Activated CD4-positive, alpha-beta T cell treated with anti-CD3 and anti-CD28 coated beads for 4 hours (primary cell): ENCODE measurements around the gene HOXD3.

Source experiments
- DNase-seq, 2 donors: peaks; one replicate each; pipeline ENCODE4 v3.0.0-alpha.2; 2020

The HOXD3 gene

DNA sequence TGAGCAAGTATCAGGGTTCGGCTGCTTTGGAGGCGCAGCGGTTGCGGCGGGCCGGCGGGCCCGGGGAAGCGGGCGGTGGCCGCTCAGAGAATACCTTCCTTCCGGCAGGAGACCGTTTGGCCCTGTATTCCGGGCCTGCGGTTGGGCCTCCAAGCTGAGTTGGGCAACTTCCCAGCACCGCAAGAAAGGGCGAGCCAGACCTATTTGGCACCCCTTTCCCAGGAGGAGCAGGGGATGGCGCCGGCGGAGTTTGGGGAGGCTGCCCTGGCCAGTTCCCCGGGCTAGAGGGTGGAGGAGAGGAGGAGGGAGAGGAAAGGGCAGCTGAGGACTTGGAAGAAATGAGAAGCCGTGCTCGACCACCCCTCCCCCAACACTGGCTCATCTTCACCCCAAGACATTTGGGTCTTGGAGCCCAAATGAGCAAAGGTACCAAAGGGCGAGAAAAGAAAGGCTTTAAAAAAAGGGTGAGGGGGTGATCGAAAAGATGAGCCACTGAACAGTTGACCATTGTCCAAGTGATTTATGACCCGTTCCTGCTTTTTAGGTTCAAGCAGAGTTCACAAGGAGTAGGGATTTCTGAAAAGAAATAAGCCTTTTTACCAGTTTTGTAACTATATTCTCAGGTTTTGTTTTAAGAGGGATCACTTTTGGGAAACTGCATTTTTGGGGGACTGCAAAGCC is 8.4 kb downstream of the HOXD3 start:
- DNase-seq = no peak

- DNase-seq = no peak
Observed at GRCh38 chr2:176166272-176166671, 9.2 kb downstream of the HOXD3 start.

GRCh38 chr2:176167398-176167797 is 10.3 kb downstream of the HOXD3 start:
- no peak for DNase-seq

DNA sequence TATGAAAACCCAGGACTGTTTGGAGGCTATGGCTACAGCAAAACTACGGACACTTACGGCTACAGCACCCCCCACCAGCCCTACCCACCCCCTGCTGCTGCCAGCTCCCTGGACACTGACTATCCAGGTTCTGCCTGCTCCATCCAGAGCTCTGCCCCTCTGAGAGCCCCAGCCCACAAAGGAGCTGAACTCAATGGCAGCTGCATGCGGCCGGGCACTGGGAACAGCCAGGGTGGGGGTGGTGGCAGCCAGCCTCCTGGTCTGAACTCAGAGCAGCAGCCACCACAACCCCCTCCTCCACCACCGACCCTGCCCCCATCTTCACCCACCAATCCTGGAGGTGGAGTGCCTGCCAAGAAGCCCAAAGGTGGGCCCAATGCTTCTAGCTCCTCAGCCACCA is 12.1 kb downstream of the HOXD3 start:
- DNase-seq = no peak

DNA sequence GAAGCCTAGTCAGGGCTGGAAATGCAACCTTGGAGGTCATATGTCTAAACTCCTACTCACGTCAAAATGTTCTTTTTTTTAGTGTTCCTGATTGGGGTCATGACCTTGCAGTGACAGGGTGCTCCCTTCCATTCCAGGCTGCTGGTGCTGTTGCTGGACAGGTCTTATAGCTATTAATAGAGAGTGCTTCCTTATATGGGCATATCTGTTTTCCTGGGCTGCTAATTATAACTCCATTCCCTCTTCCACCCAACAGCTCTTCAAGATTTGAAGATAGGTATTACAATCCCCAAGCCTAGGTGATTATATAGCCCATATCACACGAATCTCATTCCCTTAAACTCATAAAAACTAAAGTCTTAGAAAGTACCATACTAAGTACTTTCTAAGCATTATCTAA is 12.6 kb downstream of the HOXD3 start:
- DNase-seq = no peak

GRCh38 chr2:176170602-176171305 is 13.6 kb downstream of the HOXD3 start:
- no peak for DNase-seq

GRCh38 chr2:176171351-176172006 is 14.4 kb downstream of the HOXD3 start:
- no peak for DNase-seq

GRCh38 chr2:176172007-176172894 is 15.1 kb downstream of the HOXD3 start:
- DNase-seq = no peak

DNA sequence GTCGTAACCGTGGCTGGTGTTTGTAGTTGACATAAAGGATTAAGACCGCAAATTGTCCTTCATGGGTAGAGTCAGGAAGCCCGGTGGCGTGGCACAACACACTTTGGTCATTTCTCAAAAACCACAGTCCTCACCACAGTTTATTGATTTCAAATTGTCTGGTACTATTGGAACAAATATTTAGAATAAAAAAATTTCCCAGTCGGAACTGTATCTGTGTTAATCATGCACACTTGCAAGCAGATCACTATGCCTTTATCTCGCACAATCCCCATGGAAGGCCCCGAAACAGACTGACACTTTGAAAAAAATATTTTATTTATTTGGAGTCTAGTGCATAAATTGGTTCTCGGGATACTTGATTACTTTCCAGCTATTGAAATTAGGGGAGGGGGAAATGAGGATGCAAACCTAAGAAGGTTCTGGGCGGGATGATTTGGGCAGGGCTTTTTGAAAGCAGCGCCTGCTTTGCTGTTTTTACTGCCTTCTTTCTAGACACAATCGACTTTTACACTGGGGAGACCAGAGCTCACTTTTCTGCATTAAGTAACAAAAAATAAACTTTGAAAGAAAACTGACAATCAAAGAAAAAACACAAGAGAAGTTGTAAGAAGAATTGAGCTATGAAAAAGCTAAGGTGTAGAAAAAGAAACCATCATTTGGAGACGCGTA is 15.9 kb downstream of the HOXD3 start:
- no peak for DNase-seq

- no peak for DNase-seq
Observed at GRCh38 chr2:176173567-176174381, 16.7 kb downstream of the HOXD3 start.

GRCh38 chr2:176174382-176174823 is 17.3 kb downstream of the HOXD3 start:
- no peak for DNase-seq

DNA sequence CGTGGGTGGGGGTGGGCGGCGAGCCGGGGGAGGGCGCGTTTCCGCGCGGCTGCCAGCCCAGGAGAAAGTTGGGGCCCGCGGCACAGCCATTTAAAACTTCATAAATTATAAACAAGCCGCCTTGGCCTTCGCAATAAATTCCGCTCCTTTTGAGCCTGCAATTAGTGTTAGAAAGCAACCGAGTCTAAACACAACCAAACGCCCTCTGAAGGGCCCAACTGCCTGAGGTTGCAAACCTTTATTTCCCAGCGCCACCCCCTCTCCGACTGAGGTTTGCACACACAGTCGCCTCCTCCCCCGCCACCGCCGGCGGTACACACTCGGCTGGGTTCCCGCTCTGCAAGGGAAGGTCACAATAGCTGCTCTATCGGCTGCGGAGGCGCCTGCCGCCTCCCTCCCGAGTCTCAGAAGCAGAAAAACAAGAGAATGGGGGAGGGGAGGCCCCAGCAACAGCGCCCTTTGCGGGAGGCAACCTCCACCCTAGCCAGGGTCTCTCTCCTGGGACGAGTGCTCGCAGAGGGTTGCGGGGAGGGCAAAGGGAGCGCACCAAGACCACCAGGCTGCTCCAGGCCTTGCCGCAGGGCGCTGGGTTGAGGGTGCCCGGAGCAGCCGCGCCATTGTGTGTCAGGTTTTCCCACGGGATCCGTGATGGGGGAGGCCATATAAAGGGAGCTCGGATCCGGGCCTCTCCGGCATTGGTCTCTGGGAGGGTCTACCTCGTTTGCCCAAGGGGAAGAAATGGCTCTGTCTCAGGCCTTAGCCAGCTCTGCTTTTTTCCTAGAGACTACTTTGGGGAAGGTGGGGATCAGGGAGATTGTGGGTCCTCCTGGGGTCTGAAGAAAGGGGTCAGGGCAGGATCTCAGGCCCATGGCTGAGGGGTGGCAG is 18.0 kb downstream of the HOXD3 start:
- no peak for DNase-seq

GRCh38 chr2:176175709-176176607 is 18.9 kb downstream of the HOXD3 start:
- DNase-seq = no peak

DNA sequence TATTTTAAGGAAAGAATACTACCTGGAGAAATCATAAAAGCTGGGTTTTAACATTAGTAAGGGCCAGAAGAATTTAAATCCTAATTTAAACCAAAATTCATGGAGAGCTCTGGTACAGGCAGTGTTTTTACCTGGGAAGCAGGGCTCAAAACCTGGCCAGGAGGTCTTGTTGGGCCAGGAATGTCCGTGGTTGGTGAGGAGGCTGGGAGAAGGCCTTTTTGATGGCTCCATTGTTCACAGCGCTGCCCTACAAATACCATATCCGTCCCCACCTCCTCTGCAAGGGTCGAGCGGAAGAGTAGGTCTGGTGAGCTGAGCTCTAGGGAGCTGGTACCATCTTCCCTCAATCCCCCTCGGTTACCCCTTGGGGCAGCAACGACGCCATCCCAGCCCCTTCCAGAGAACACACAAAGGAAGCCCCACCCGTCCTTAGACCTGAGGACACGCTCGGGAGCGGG is 20.5 kb downstream of the HOXD3 start:
- no peak for DNase-seq

- no peak for DNase-seq
Observed at GRCh38 chr2:176178038-176178756, 21.1 kb downstream of the HOXD3 start.

DNA sequence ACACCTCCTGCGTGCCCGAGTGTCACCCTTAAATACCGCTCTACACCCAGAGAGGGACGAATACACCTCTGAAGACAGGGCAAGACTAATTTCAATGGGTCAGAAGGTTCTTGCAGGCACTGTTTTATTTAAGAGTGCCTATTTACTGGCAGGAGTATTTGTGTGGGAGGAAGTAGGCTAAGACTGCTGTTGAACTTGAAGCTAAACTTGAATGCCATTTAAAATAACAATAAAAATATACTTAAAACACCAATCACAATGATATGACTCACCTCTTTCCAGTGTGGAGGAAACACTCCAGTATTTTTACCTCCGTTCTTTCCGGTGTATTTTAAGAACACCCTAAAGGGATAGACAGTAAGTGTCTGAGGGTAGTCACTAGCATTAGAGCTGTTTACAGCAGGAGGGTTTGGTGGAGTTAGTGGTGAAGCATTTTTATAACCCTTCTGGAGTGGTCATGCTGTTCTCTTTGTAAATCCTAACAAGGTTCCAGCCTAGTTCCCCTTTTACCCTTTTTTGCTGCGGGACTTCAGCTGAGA is 21.7 kb downstream of the HOXD3 start:
- DNase-seq = no peak

GRCh38 chr2:176181551-176181950 is 24.4 kb downstream of the HOXD3 start:
- no peak for DNase-seq

- DNase-seq = no peak
Observed at GRCh38 chr2:176182671-176183070, 25.6 kb downstream of the HOXD3 start.
